NCI-H2107 treated with DMSO at 0.1 percent for 48 hours (cell line): ENCODE data around the gene ANKS1B.
A peak's percentile ranks its signal among the peaks of the same experiment; 100 is the strongest.

Source experiments
- DNase-seq: peaks from one replicate; lab custom pipeline; 2025; ENCODE audit not compliant: unreplicated experiment; lab: John Stamatoyannopoulos, UW

Gene ANKS1B

GRCh38 chr12:98908866-98909265 is 1075.9 kb downstream of the ANKS1B start:
- DNase-seq, result no peak

- no peak for DNase-seq
These were observed 1080.9 kb downstream of the ANKS1B start for GRCh38 chr12:98903875-98904274.

- DNase-seq, result no peak
These were observed 1083.5 kb downstream of the ANKS1B start for GRCh38 chr12:98901189-98901588.

DNA sequence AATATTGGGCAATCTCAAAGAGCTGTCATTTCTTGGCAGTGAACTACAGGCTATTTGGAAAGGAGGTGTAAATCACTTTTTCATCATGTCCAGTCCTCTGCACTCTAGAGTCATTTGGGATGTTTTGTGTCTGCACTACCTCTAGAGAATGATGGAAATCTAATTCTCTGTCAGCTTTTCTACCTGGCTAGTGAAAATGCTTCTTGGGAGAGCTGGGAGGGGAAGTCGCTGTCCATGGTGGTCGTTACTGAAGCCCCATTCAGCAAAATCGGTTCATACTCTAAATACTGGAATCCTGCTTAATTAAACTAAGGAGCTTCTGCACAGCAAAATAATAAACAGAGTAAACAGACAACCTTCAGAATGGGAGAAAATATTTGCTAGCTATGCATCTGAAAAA is 1087.8 kb downstream of the ANKS1B start:
- DNase-seq, result no peak

- DNase-seq, result no peak
These were observed 1089.6 kb downstream of the ANKS1B start for GRCh38 chr12:98895086-98895651.

- DNase-seq, result no peak
These were observed 1090.2 kb downstream of the ANKS1B start for GRCh38 chr12:98894412-98895085.

- no peak for DNase-seq
These were observed 1090.9 kb downstream of the ANKS1B start for GRCh38 chr12:98893675-98894411.

GRCh38 chr12:98893126-98893674 is 1091.5 kb downstream of the ANKS1B start:
- no peak for DNase-seq

- DNase-seq, result no peak
These were observed 1099.0 kb downstream of the ANKS1B start for GRCh38 chr12:98885778-98886177.

- no peak for DNase-seq
These were observed 1101.5 kb downstream of the ANKS1B start for GRCh38 chr12:98883231-98883630.

DNA sequence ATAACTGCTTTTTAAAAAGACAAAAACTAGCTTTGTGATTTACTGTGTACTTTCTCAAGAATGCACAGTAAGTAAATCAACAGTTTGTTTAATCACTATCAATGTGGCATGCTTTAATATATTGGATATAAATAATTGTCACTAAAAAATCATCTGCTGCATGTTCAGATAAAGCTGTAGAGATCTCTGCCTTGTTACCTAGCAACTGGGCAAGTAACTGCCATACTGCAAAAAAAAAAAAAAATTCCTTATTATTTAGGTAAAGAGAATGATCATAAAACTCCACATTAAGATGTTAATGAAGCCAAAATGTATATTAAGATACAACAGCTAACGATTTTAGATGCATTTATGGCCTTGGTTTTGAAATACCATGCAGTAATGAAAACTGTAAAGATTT is 1102.2 kb downstream of the ANKS1B start:
- no peak for DNase-seq

- DNase-seq, result no peak
These were observed 1111.0 kb downstream of the ANKS1B start for GRCh38 chr12:98873776-98874175.

GRCh38 chr12:98870504-98870903 is 1114.2 kb downstream of the ANKS1B start:
- DNase-seq, result peak; percentile 39

DNA sequence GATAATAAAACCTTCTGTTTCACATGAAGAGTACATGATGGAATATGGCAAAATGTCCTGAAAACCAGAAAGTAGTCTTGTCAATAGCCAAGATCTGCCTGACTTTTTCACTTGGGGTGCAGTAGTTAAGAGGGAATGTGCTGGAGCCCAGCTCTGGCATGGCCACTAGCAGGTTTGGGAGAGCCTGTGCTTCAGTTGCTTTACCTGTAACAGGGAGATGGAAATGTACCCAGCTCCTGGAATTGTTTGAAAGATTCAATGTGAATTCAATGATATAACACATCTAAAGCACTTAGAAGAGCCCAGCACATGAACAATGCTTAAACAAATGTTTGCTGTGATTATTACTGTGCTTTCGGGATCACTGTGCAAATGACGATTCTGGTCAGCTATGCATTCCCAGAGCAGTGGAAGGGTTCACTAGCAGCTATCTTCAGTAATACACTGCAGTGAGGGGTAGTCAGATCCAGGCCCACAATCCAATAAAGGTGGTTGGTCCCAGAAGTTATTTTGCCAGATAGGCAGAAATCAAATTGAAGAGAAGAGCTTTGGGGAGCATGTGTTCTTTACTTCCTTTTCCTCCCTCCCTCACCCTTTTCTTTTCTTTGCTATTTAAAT is 1114.7 kb downstream of the ANKS1B start:
- no peak for DNase-seq

GRCh38 chr12:98868538-98868937 is 1116.2 kb downstream of the ANKS1B start:
- no peak for DNase-seq

DNA sequence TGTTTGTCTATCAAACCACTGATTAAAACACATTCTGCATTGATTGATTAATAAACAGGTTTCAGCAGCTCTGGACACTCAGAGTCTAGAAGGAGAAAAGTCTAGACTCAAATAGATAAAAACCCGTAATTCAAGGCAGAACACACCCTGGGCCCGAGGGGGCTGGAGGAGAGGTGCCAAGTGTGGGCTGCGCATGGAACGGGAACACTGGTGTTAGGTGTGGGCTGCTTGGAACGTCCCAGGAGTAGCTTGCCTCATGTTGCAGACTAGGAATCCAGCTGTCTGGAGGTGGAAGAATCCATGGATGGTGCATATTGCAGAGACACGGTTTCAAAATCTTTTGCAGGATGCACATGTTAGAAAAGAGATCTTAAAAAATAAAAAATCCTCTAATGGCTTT is 1116.7 kb downstream of the ANKS1B start:
- DNase-seq, result no peak

- no peak for DNase-seq
These were observed 1120.4 kb downstream of the ANKS1B start for GRCh38 chr12:98864363-98864762.

GRCh38 chr12:98863167-98863566 is 1121.6 kb downstream of the ANKS1B start:
- no peak for DNase-seq

DNA sequence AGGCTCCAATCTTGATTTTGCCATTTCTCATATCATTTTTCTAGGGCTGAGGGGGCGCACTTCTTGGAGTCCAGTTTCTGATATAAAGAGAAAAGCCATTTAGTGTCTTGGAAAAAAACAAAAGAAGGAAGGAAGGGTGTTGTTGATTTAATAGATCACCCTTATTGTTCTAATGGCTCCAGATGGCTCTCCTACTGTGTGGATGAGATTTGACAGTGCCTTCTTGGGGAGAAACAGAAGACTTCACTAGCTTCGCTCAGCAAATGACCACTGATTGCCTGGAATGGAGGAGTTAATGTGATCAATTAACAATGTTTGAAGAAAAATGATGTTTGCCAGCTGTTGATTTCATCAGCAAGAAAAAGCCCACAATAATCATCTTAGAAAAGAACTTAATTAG is 1123.5 kb downstream of the ANKS1B start:
- DNase-seq, result no peak

GRCh38 chr12:98856897-98857540 is 1127.7 kb downstream of the ANKS1B start:
- no peak for DNase-seq

DNA sequence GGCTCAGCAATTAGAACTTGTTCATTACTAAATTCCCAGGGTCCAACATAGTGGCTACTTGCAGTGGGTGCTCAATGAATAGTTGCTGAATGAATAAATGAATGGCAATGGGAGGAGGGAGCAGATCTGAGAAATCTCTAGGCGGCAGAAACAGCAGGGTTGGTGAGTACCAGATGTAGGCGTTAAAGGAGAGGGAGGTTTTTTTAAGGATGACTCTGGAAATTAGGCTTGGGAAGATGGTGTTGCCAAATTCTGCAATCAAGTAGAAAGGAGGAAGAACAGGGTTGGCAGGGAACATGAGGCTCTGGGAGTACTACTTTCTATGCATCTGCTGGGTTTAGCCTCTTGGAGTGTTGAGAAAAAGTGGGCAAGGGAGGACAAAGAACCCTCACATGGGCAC is 1132.6 kb downstream of the ANKS1B start:
- DNase-seq, result no peak
